GM10248 (cell line): ENCODE results near the gene PRKCD.

Experiments used
- CTCF ChIA-PET: fragments of 300-600 bp; sonication (Branson Sonifier 250); formaldehyde crosslinking; extraction: SDS; loops from one replicate; lab custom pipeline; 2021; ENCODE audit warnings: antibody characterized with exemption; lab: Yijun Ruan, JAX
- POLR2A ChIA-PET: fragments of 350-650 bp; sonication (Branson Sonifier 250); formaldehyde crosslinking; extraction: SDS; loops from one replicate; lab custom pipeline; 2020; ENCODE audit warnings: antibody characterized with exemption; lab: Yijun Ruan, JAX
- DNase-seq: peaks from one replicate; pipeline ENCODE4 v3.0.0; 2012; ENCODE audit errors: extremely low spot score
- CTCF ChIP-seq: IDR thresholded peaks from 2 replicates; pipeline ENCODE4 v1.5.1; 2012; ENCODE audit warnings: mild to moderate bottlenecking, low read depth; ENCODE audit errors: extremely low read depth, missing control alignments, control extremely low read depth

PRKCD gene

GRCh38 chr3:53120336-53120735 is 40.7 kb upstream of the PRKCD start:
- no peak for TF ChIP-seq CTCF
- CTCF ChIA-PET = interaction anchor here (0.7 to 18.1 kb wide), 5 partner anchors 9 to 76 kb away, joined by 3 to 253 read pairs (median 3); no protein-coding TSS in a partner anchor
- no peak for DNase-seq
- POLR2A ChIA-PET = no interaction called here

GRCh38 chr3:53122255-53122932 is 38.6 kb upstream of the PRKCD start:
- ChIA-PET CTCF (interaction anchor here (0.8 to 18.1 kb wide), 7 partner anchors 8 to 74 kb away, joined by 3 to 253 read pairs (median 6); no protein-coding TSS in a partner anchor), POLR2A (no interaction called here)
- TF ChIP-seq CTCF = no peak
- DNase-seq = no peak

GRCh38 chr3:53122933-53123305 is 38.1 kb upstream of the PRKCD start:
- no peak for DNase-seq
- no peak for TF ChIP-seq CTCF
- CTCF ChIA-PET = interaction anchor here (1.2 to 18.1 kb wide), 7 partner anchors 7 to 74 kb away, joined by 3 to 253 read pairs (median 7); no protein-coding TSS in a partner anchor
- POLR2A ChIA-PET = no interaction called here

GRCh38 chr3:53123510-53123909 is 37.5 kb upstream of the PRKCD start:
- DNase-seq = no peak
- TF ChIP-seq CTCF = no peak
- CTCF ChIA-PET = interaction anchor here (1.3 to 18.1 kb wide), 5 partner anchors 7 to 73 kb away, joined by 3 to 253 read pairs (median 8); no protein-coding TSS in a partner anchor
- POLR2A ChIA-PET = no interaction called here

- DNase-seq = no peak
- no peak for TF ChIP-seq CTCF
- POLR2A ChIA-PET = no interaction called here
- CTCF ChIA-PET = interaction anchor here (1.0 to 18.1 kb wide), 4 partner anchors 8 to 73 kb away, joined by 3 to 253 read pairs (median 74); no protein-coding TSS in a partner anchor
These were observed 37.1 kb upstream of the PRKCD start for GRCh38 chr3:53123953-53124352.

GRCh38 chr3:53126601-53127000 is 34.4 kb upstream of the PRKCD start:
- no peak for DNase-seq
- ChIA-PET POLR2A (no interaction called here), CTCF (interaction anchor here (1.1 to 14.9 kb wide), 4 partner anchors 10 to 71 kb away, joined by 3 to 140 read pairs (median 74); no protein-coding TSS in a partner anchor)
- no peak for TF ChIP-seq CTCF
